HepG2 (cell line): ENCODE data around the gene TMUB1. TPM values are rescaled to one million over a fixed set of nuclear protein-coding genes. Genes with fewer than 3 reads are reported as not detected.

ENCODE experiments used
- AKAP8 ChIP-seq: sonication (generic); formaldehyde crosslinking; IDR thresholded peaks from 2 replicates; pipeline ENCODE4 v1.5.1; 2020; ENCODE audit warnings: mild to moderate bottlenecking, missing genetic modification reagents
- BRCA1 ChIP-seq: sonication (generic); formaldehyde crosslinking; IDR thresholded peaks from 2 replicates; pipeline ENCODE4 v1.4.0; 2020; ENCODE audit warnings: missing genetic modification reagents
- CBFB ChIP-seq: sonication (generic); formaldehyde crosslinking; IDR thresholded peaks from 2 replicates; pipeline ENCODE4 v1.4.0; 2020; ENCODE audit warnings: missing genetic modification reagents
- CEBPG ChIP-seq: IDR thresholded peaks from 2 replicates; pipeline ENCODE4 v1.6.1; 2016
- CENPT ChIP-seq: sonication (generic); formaldehyde crosslinking; IDR thresholded peaks from 2 replicates; pipeline ENCODE4 v1.8.0; 2022; ENCODE audit warnings: low read depth, mild to moderate bottlenecking, moderate library complexity, missing genetic modification reagents
- KLF12 ChIP-seq: sonication (generic); formaldehyde crosslinking; IDR thresholded peaks from 2 replicates; pipeline ENCODE4 v1.4.0; 2020; ENCODE audit warnings: missing genetic modification reagents, borderline replicate concordance
- NFKB2 ChIP-seq: sonication (generic); formaldehyde crosslinking; IDR thresholded peaks from 2 replicates; pipeline ENCODE4 v1.4.0; 2020; ENCODE audit warnings: missing genetic modification reagents, borderline replicate concordance
- NFKBIZ ChIP-seq: IDR thresholded peaks from 2 replicates; pipeline ENCODE4 v1.6.1; 2018; ENCODE audit warnings: missing genetic modification reagents, missing compliant biosample characterization
- SIN3B ChIP-seq: fragments of 150-350 bp; IDR thresholded peaks from 2 replicates; pipeline ENCODE4 v1.6.1; 2014; ENCODE audit warnings: low read length
- SMARCC2 ChIP-seq: fragments of 450-650 bp; IDR thresholded peaks from 2 replicates; pipeline ENCODE4 v1.6.1; 2017; ENCODE audit warnings: antibody characterized with exemption, mild to moderate bottlenecking
- SRY ChIP-seq: sonication (generic); formaldehyde crosslinking; IDR thresholded peaks from 2 replicates; pipeline ENCODE4 v1.8.0; 2022; ENCODE audit warnings: mild to moderate bottlenecking, missing genetic modification reagents
- STAT5B ChIP-seq: sonication (generic); formaldehyde crosslinking; IDR thresholded peaks from 2 replicates; pipeline ENCODE4 v1.4.0; 2020; ENCODE audit warnings: missing genetic modification reagents
- TRIM24 ChIP-seq: sonication (generic); formaldehyde crosslinking; IDR thresholded peaks from 2 replicates; pipeline ENCODE4 v1.8.0; 2022; ENCODE audit warnings: mild to moderate bottlenecking, missing genetic modification reagents
- ZFP36 ChIP-seq: fragments of 150-350 bp; IDR thresholded peaks from 2 replicates; pipeline ENCODE4 v1.6.1; 2018; ENCODE audit warnings: borderline replicate concordance, low read length, low read depth; ENCODE audit not compliant: partially characterized antibody
- ZNF10 ChIP-seq: sonication (generic); formaldehyde crosslinking; IDR thresholded peaks from 2 replicates; pipeline ENCODE4 v1.4.0; 2020; ENCODE audit warnings: mild to moderate bottlenecking, low read depth, missing genetic modification reagents, borderline replicate concordance
- ZNF224 ChIP-seq: sonication (generic); formaldehyde crosslinking; IDR thresholded peaks from 2 replicates; pipeline ENCODE4 v1.5.0; 2020; ENCODE audit warnings: mild to moderate bottlenecking, missing genetic modification reagents
- ZNF317 ChIP-seq: sonication (generic); formaldehyde crosslinking; IDR thresholded peaks from 2 replicates; pipeline ENCODE4 v1.5.0; 2020; ENCODE audit warnings: mild to moderate bottlenecking, missing genetic modification reagents
- ZNF333 ChIP-seq: sonication (generic); formaldehyde crosslinking; IDR thresholded peaks from 2 replicates; pipeline ENCODE4 v1.4.0; 2020; ENCODE audit warnings: mild to moderate bottlenecking, missing genetic modification reagents, borderline replicate concordance
- ZNF337 ChIP-seq: sonication (generic); formaldehyde crosslinking; IDR thresholded peaks from 2 replicates; pipeline ENCODE4 v1.5.1; 2020; ENCODE audit warnings: missing genetic modification reagents, low read depth, mild to moderate bottlenecking, borderline replicate concordance
- ZNF598 ChIP-seq: sonication (generic); formaldehyde crosslinking; IDR thresholded peaks from 2 replicates; pipeline ENCODE4 v1.5.1; 2020; ENCODE audit warnings: mild to moderate bottlenecking, missing genetic modification reagents, borderline replicate concordance
- ZNF660 ChIP-seq: sonication (generic); formaldehyde crosslinking; IDR thresholded peaks from 2 replicates; pipeline ENCODE4 v1.5.1; 2020; ENCODE audit warnings: mild to moderate bottlenecking, low read depth, missing genetic modification reagents, borderline replicate concordance
- ZNF713 ChIP-seq: sonication (generic); formaldehyde crosslinking; IDR thresholded peaks from 2 replicates; pipeline ENCODE4 v1.4.0; 2020; ENCODE audit warnings: mild to moderate bottlenecking, missing genetic modification reagents
- ZNF772 ChIP-seq: sonication (generic); formaldehyde crosslinking; IDR thresholded peaks from 2 replicates; pipeline ENCODE4 v1.5.0; 2020; ENCODE audit warnings: mild to moderate bottlenecking, missing genetic modification reagents
- ZSCAN12 ChIP-seq: sonication (generic); formaldehyde crosslinking; IDR thresholded peaks from 2 replicates; pipeline ENCODE4 v1.9.0; 2021; ENCODE audit warnings: mild to moderate bottlenecking, missing genetic modification reagents
- polyA plus RNA-seq, 8 experiments: library from polyadenylated mRNA; depleted of rRNA in 3 of 8; stranded (reverse) in 7 of 8; unstranded in 1 of 8; fragments of >200 nt; fragmentation: Illumina TruSeq in 4 of 8; extraction: Trizol in 4 of 8; gene quantifications; 2 replicates each; pipeline versions ENCODE4 v1.2.1 to v1.2.3, GENCODE V29; 2011 to 2016; ENCODE audit warnings: low read depth in 4 of 8, missing spikeins in 1 of 8, mixed read lengths in 1 of 8; ENCODE audit not compliant: insufficient read depth in 1 of 8
- total RNA-seq, 5 experiments: library from RNA; depleted of rRNA; stranded (reverse); fragments of >200 nt; fragmentation: Illumina TruSeq; extraction: Trizol; gene quantifications; 2 replicates each; pipeline ENCODE4 v1.2.3, GENCODE V29; 2016; ENCODE audit warnings: low read depth in 1 of 5
- TF ChIP-seq, protein P1 (sequence below): sonication (generic); formaldehyde crosslinking; conservative IDR thresholded peaks from 2 replicates; pipeline ENCODE4 v1.8.0; 2022; ENCODE audit warnings: low read depth, missing genetic modification reagents
- TF ChIP-seq, protein P2 (sequence below): sonication (generic); formaldehyde crosslinking; IDR thresholded peaks from 2 replicates; pipeline ENCODE4 v1.5.0; 2020; ENCODE audit warnings: missing genetic modification reagents
- TF ChIP-seq, protein P3 (sequence below): sonication (generic); formaldehyde crosslinking; IDR thresholded peaks from 2 replicates; pipeline ENCODE4 v1.4.0; 2020; ENCODE audit warnings: missing genetic modification reagents, borderline replicate concordance

The TMUB1 gene
- total and polyA plus RNA-seq, 2 of the 13 experiments (the other 11 are each of a cell fraction or from before 2014, with no cell fraction given): 44.8 to 51.6 TPM

DNA sequence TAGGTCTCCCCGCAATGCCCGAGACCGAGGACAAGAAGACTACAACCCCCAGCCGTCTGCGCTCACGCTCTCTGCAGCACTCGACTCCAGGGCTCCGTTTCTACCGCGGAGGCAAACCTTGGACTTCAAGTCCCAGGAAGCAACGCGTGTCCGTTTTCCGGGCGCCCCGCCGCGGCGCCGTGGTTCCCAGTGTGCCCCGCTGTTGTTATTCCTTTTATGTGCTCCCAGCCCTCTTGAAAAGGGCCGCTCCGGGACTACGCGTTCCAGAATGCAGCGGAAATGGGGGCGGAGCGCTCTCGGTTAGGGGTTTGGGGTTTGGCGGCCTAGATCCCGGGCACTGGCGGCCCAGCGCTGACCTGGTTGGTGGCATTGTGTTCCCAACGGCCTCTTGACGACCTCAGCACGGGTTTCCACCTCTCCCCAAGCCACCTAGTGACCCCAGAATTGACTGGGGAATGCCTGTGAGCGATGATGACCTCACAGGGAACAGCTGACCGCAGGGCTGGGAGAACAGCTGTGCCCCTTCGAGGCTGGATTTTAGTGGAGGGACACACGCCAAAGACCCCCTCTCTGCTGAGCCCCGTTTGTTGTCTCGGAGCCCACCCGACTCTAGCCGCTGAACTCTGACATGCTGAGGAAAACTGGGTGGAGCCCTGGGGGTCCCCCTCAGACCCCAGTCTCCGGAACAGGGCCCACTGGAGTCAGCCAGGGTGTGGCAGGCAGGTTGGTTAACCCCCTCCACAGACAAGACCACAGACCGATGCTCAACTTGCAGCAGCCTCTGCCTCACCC is 25.1 kb downstream of the TMUB1 start (continued):
- TF ChIP-seq NFKBIZ: 0 out of 2 replicates have a peak, but pooled peaks have one; percentile 61
- TF ChIP-seq ZNF317 (CRISPR knock-in tag): no peak
- no peak for TF ChIP-seq SMARCC2
- no peak for TF ChIP-seq TRIM24 (CRISPR knock-in tag)
- peak; percentile 13; the same call in 1 of the 2 replicates for TF ChIP-seq ZNF598 (CRISPR knock-in tag)
- TF ChIP-seq ZSCAN12 (CRISPR knock-in tag): no peak
- 0 out of 2 replicates have a peak, but pooled peaks have one; percentile 16 for TF ChIP-seq ZNF224 (CRISPR knock-in tag)
- TF ChIP-seq ZNF10 (CRISPR knock-in tag): no peak
- TF ChIP-seq SIN3B: no peak
- no peak for TF ChIP-seq AKAP8 (CRISPR knock-in tag)
- TF ChIP-seq, protein P1, sequence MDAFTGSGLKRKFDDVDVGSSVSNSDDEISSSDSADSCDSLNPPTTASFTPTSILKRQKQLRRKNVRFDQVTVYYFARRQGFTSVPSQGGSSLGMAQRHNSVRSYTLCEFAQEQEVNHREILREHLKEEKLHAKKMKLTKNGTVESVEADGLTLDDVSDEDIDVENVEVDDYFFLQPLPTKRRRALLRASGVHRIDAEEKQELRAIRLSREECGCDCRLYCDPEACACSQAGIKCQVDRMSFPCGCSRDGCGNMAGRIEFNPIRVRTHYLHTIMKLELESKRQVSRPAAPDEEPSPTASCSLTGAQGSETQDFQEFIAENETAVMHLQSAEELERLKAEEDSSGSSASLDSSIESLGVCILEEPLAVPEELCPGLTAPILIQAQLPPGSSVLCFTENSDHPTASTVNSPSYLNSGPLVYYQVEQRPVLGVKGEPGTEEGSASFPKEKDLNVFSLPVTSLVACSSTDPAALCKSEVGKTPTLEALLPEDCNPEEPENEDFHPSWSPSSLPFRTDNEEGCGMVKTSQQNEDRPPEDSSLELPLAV (CRISPR knock-in tag): no peak
- no peak for TF ChIP-seq ZNF660 (CRISPR knock-in tag)
- TF ChIP-seq BRCA1 (CRISPR knock-in tag): peak; percentile 31
- TF ChIP-seq NFKB2: peak; percentile 75; the same call in 1 of the 2 replicates
- TF ChIP-seq ZNF713 (CRISPR knock-in tag): no peak
- TF ChIP-seq ZFP36: no peak
- TF ChIP-seq CEBPG: no peak; the same call in 1 of the 2 replicates
- TF ChIP-seq, protein P2, sequence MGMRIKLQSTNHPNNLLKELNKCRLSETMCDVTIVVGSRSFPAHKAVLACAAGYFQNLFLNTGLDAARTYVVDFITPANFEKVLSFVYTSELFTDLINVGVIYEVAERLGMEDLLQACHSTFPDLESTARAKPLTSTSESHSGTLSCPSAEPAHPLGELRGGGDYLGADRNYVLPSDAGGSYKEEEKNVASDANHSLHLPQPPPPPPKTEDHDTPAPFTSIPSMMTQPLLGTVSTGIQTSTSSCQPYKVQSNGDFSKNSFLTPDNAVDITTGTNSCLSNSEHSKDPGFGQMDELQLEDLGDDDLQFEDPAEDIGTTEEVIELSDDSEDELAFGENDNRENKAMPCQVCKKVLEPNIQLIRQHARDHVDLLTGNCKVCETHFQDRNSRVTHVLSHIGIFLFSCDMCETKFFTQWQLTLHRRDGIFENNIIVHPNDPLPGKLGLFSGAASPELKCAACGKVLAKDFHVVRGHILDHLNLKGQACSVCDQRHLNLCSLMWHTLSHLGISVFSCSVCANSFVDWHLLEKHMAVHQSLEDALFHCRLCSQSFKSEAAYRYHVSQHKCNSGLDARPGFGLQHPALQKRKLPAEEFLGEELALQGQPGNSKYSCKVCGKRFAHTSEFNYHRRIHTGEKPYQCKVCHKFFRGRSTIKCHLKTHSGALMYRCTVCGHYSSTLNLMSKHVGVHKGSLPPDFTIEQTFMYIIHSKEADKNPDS: no peak
- no peak for TF ChIP-seq ZNF333 (CRISPR knock-in tag)
- TF ChIP-seq, protein P3, sequence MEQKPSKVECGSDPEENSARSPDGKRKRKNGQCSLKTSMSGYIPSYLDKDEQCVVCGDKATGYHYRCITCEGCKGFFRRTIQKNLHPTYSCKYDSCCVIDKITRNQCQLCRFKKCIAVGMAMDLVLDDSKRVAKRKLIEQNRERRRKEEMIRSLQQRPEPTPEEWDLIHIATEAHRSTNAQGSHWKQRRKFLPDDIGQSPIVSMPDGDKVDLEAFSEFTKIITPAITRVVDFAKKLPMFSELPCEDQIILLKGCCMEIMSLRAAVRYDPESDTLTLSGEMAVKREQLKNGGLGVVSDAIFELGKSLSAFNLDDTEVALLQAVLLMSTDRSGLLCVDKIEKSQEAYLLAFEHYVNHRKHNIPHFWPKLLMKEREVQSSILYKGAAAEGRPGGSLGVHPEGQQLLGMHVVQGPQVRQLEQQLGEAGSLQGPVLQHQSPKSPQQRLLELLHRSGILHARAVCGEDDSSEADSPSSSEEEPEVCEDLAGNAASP (CRISPR knock-in tag): no peak
- no peak for TF ChIP-seq ZNF772 (CRISPR knock-in tag)
- TF ChIP-seq ZNF337 (CRISPR knock-in tag): no peak
- no peak for TF ChIP-seq CENPT (CRISPR knock-in tag)
- TF ChIP-seq STAT5B (CRISPR knock-in tag): no peak
- TF ChIP-seq CBFB: no peak
- no peak for TF ChIP-seq SRY
- peak; percentile 77; the same call in 1 of the 2 replicates for TF ChIP-seq KLF12 (CRISPR knock-in tag)
